WTC11 (cell line): Measurements from ENCODE around the gene SLC24A3. TPM values are rescaled to one million over a fixed set of nuclear protein-coding genes. Genes with fewer than 3 reads are reported as not detected.

Experiments used
- ATAC-seq: fragments of 200-7000 bp; cut with Tn5 transposase; 2 replicates; pipeline ENCODE4 v1.10.0; 2021; ENCODE audit warnings: mild to moderate bottlenecking, moderate library complexity
- CTCF ChIA-PET: fragments of 300-600 bp; sonication (Branson Sonifier 250); formaldehyde crosslinking; loops from one replicate; lab custom pipeline; 2021; ENCODE audit warnings: antibody characterized with exemption; lab: Charles Lee
- POLR2A ChIA-PET: fragments of 350-600 bp; sonication (Branson Sonifier 250); formaldehyde crosslinking; loops from one replicate; lab custom pipeline; 2021; ENCODE audit warnings: antibody characterized with exemption; lab: Charles Lee
- DNase-seq: peaks from one replicate; pipeline ENCODE4 v3.0.0; 2021; ENCODE audit warnings: low spot score
- H3K27ac Mint-ChIP-seq: 2 replicates; pipeline ENCODE4 v1.8.0; 2021; ENCODE audit warnings: mixed read lengths
- H3K27me3 Mint-ChIP-seq: 2 replicates; pipeline ENCODE4 v1.8.0; 2021; ENCODE audit warnings: low read depth, mild to moderate bottlenecking, moderate library complexity, mixed read lengths
- H3K36me3 Mint-ChIP-seq: 2 replicates; pipeline ENCODE4 v1.8.0; 2021; ENCODE audit warnings: mixed read lengths
- H3K4me1 Mint-ChIP-seq: 2 replicates; pipeline ENCODE4 v1.8.0; 2022; ENCODE audit warnings: mixed read lengths
- H3K4me3 Mint-ChIP-seq: 2 replicates; pipeline ENCODE4 v1.8.0; 2021; ENCODE audit warnings: mild to moderate bottlenecking, moderate library complexity, mixed read lengths
- H3K9me3 Mint-ChIP-seq: 2 replicates; pipeline ENCODE4 v1.8.0; 2021; ENCODE audit warnings: mixed read lengths
- CBFB ChIP-seq: sonication (generic); formaldehyde crosslinking; IDR thresholded peaks from 2 replicates; pipeline ENCODE4 v1.8.1; 2022; ENCODE audit warnings: mild to moderate bottlenecking, low read depth, missing genetic modification reagents
- ELF4 ChIP-seq: sonication (generic); formaldehyde crosslinking; IDR thresholded peaks from 2 replicates; pipeline ENCODE4 v1.8.1; 2022; ENCODE audit warnings: low read depth, mild to moderate bottlenecking, moderate library complexity, missing genetic modification reagents
- EMX1 ChIP-seq: fragments of 250-450 bp; sonication (Bioruptor Pico); IDR thresholded peaks from 2 replicates; pipeline ENCODE4 v1.8.0; 2021; ENCODE audit warnings: mild to moderate bottlenecking
- ETV6 ChIP-seq: sonication (generic); formaldehyde crosslinking; IDR thresholded peaks from 2 replicates; pipeline ENCODE4 v1.8.1; 2022; ENCODE audit warnings: mild to moderate bottlenecking, missing genetic modification reagents
- FOXJ3 ChIP-seq: sonication (generic); formaldehyde crosslinking; IDR thresholded peaks from 2 replicates; pipeline ENCODE4 v1.9.0; 2021; ENCODE audit warnings: missing genetic modification reagents, mild to moderate bottlenecking, borderline replicate concordance
- FOXP1 ChIP-seq: sonication (generic); formaldehyde crosslinking; IDR thresholded peaks from 2 replicates; pipeline ENCODE4 v1.8.0; 2022; ENCODE audit warnings: missing genetic modification reagents, mild to moderate bottlenecking, moderate library complexity, borderline replicate concordance
- GABPB1 ChIP-seq: sonication (generic); formaldehyde crosslinking; IDR thresholded peaks from 2 replicates; pipeline ENCODE4 v1.8.1; 2023; ENCODE audit warnings: mild to moderate bottlenecking, missing genetic modification reagents
- GRHL2 ChIP-seq: fragments of 250-450 bp; sonication (Bioruptor Pico); IDR thresholded peaks from 2 replicates; pipeline ENCODE4 v1.8.0; 2022; ENCODE audit warnings: mild to moderate bottlenecking, moderate library complexity; ENCODE audit not compliant: insufficient replicate concordance, severe bottlenecking
- NFYB ChIP-seq: sonication (generic); formaldehyde crosslinking; conservative IDR thresholded peaks from 2 replicates; pipeline ENCODE4 v1.8.0; 2022; ENCODE audit warnings: low read depth, missing genetic modification reagents
- NR1H2 ChIP-seq: sonication (generic); formaldehyde crosslinking; IDR thresholded peaks from 2 replicates; pipeline ENCODE4 v1.9.0; 2021; ENCODE audit warnings: mild to moderate bottlenecking, moderate library complexity, missing genetic modification reagents
- NR2C2 ChIP-seq: sonication (generic); formaldehyde crosslinking; IDR thresholded peaks from 2 replicates; pipeline ENCODE4 v1.8.0; 2022; ENCODE audit warnings: mild to moderate bottlenecking, missing genetic modification reagents
- RELA ChIP-seq: sonication (generic); formaldehyde crosslinking; IDR thresholded peaks from 2 replicates; pipeline ENCODE4 v1.8.1; 2022; ENCODE audit warnings: missing genetic modification reagents, mild to moderate bottlenecking, borderline replicate concordance
- SMAD4 ChIP-seq: sonication (generic); formaldehyde crosslinking; IDR thresholded peaks from 2 replicates; pipeline ENCODE4 v1.8.0; 2022; ENCODE audit warnings: mild to moderate bottlenecking, missing genetic modification reagents
- SP1 ChIP-seq: sonication (generic); formaldehyde crosslinking; conservative IDR thresholded peaks from 2 replicates; pipeline ENCODE4 v1.8.1; 2022; ENCODE audit warnings: missing genetic modification reagents
- ZNF121 ChIP-seq: sonication (generic); formaldehyde crosslinking; IDR thresholded peaks from 2 replicates; pipeline ENCODE4 v1.8.0; 2023; ENCODE audit warnings: missing genetic modification reagents
- ZNF317 ChIP-seq: sonication (generic); formaldehyde crosslinking; IDR thresholded peaks from 2 replicates; pipeline ENCODE4 v1.8.1; 2023; ENCODE audit warnings: low read depth, mild to moderate bottlenecking, moderate library complexity, missing genetic modification reagents, borderline replicate concordance
- ZNF423 ChIP-seq: fragments of 250-450 bp; sonication (Bioruptor Pico); IDR thresholded peaks from 2 replicates; pipeline ENCODE4 v2.1.2; 2022; ENCODE audit warnings: mild to moderate bottlenecking, moderate library complexity
- total RNA-seq: library from RNA; stranded (reverse); gene quantifications from 3 replicates; pipeline ENCODE4 v1.2.3, GENCODE V29; 2021
- TF ChIP-seq, protein P1 (sequence below): sonication (generic); formaldehyde crosslinking; IDR thresholded peaks from 2 replicates; pipeline ENCODE4 v1.8.1; 2023; ENCODE audit warnings: mild to moderate bottlenecking, missing genetic modification reagents
- TF ChIP-seq, protein P2 (sequence below): fragments of 250-450 bp; sonication (Bioruptor Pico); IDR thresholded peaks from 2 replicates; pipeline ENCODE4 v1.9.0; 2021; ENCODE audit warnings: moderate library complexity, mild to moderate bottlenecking, inconsistent platforms, borderline replicate concordance
- TF ChIP-seq, protein P3 (sequence below): sonication (generic); formaldehyde crosslinking; IDR thresholded peaks from 2 replicates; pipeline ENCODE4 v1.8.0; 2022; ENCODE audit warnings: mild to moderate bottlenecking, missing genetic modification reagents
- TF ChIP-seq, protein P4 (sequence below): sonication (generic); formaldehyde crosslinking; IDR thresholded peaks from 2 replicates; pipeline ENCODE4 v1.8.1; 2022; ENCODE audit warnings: missing genetic modification reagents, borderline replicate concordance
- TF ChIP-seq, protein P5 (sequence below): sonication (generic); formaldehyde crosslinking; IDR thresholded peaks from 2 replicates; pipeline ENCODE4 v1.8.0; 2023; ENCODE audit warnings: mild to moderate bottlenecking, missing genetic modification reagents
- TF ChIP-seq, protein P6 (sequence below): fragments of 200-600 bp; IDR thresholded peaks from 2 replicates; pipeline ENCODE4 v1.8.0; 2022; ENCODE audit warnings: antibody characterized with exemption
- TF ChIP-seq, protein P7 (sequence below): sonication (generic); formaldehyde crosslinking; IDR thresholded peaks from 2 replicates; pipeline ENCODE4 v1.8.1; 2022; ENCODE audit warnings: mild to moderate bottlenecking, missing genetic modification reagents, moderate library complexity, borderline replicate concordance
- TF ChIP-seq, protein P8 (sequence below): sonication (generic); formaldehyde crosslinking; IDR thresholded peaks from 2 replicates; pipeline ENCODE4 v1.8.1; 2022; ENCODE audit warnings: low read depth, missing genetic modification reagents, borderline replicate concordance

SLC24A3 gene
- total RNA-seq, 1 experiment from 2014 or later: 5.7 TPM

DNA sequence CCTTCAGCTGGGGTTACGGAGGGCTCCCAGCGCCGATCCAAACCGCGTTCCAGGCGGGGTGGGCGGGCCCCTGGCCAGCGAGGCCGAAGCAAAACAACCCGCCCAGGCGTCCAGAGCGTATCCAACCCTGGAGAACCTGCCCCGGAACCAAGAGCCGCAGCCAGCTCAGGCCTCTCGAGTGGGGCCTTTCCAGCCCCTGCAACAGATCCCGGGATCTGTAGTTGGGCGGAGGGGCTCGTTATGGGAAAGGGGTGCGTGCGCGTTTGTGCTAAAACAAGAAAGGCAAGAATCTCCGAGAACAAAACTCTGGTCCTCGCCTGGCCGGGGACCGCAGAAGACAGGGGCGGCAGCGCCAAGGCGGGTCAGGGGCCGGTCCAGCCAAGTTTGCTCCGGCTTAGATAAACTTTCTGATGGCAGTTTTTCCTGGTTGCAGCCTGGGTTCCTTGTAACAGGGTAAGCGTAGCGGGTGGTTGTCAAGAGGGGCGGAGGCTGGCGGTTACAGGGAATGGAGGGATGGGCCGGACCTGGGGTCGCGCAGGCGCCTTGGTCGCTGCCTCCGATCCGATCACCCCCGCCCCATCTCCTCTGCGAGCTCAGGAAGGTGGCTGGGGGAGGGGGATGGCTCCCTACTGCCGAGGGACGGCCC, 545.2 kb downstream of the SLC24A3 start:
- Mint-ChIP-seq H3K27ac (peak overlapping the region; percentile 72; the same call in 1 of the 2 replicates), H3K4me3 (peak overlapping the region; percentile 92), H3K36me3 (no peaks in the 10 kb centered on the region), H3K9me3 (no peaks in the 10 kb centered on the region), H3K27me3 (peaks cover 59% of the 10 kb centered on the region), H3K4me1 (peaks cover 14% of the 10 kb centered on the region)
- DNase-seq: peak; percentile 94
- ChIA-PET POLR2A (interaction anchor here (1.4 to 1.6 kb wide), 2 partner anchors 16 to 18 kb away, joined by 3 to 5 read pairs; no protein-coding TSS in a partner anchor), CTCF (interaction anchor here (0.6 to 1.6 kb wide), 4 partner anchors 16 to 174 kb away, joined by 3 read pairs; no protein-coding TSS in a partner anchor)
- peak; percentile 89 for ATAC-seq
- TF ChIP-seq SP1 (no peak; the same call in 1 of the 2 replicates), NR2C2 (CRISPR knock-in tag) (no peak), FOXP1 (CRISPR knock-in tag) (0 out of 2 replicates have a peak, but pooled peaks have one; percentile 49), ETV6 (CRISPR knock-in tag) (no peak), NR1H2 (CRISPR knock-in tag) (no peak), GABPB1 (peak; percentile 45; the same call in 1 of the 2 replicates), ELF4 (CRISPR knock-in tag) (no peak), NFYB (CRISPR knock-in tag) (no peak), ZNF423 (no peak), RELA (no peak), ZNF317 (CRISPR knock-in tag) (no peak), GRHL2 (CRISPR knock-in tag) (no peak), FOXJ3 (CRISPR knock-in tag) (no peak), CBFB (no peak), SMAD4 (CRISPR knock-in tag) (no peak), ZNF121 (CRISPR knock-in tag) (no peak), EMX1 (CRISPR knock-in tag) (no peak)
- TF ChIP-seq, protein P1, sequence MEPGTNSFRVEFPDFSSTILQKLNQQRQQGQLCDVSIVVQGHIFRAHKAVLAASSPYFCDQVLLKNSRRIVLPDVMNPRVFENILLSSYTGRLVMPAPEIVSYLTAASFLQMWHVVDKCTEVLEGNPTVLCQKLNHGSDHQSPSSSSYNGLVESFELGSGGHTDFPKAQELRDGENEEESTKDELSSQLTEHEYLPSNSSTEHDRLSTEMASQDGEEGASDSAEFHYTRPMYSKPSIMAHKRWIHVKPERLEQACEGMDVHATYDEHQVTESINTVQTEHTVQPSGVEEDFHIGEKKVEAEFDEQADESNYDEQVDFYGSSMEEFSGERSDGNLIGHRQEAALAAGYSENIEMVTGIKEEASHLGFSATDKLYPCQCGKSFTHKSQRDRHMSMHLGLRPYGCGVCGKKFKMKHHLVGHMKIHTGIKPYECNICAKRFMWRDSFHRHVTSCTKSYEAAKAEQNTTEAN (CRISPR knock-in tag): no peak
- TF ChIP-seq, protein P2, sequence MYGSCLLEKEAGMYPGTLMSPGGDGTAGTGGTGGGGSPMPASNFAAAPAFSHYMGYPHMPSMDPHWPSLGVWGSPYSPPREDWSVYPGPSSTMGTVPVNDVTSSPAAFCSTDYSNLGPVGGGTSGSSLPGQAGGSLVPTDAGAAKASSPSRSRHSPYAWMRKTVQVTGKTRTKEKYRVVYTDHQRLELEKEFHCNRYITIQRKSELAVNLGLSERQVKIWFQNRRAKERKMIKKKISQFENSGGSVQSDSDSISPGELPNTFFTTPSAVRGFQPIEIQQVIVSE: no peak
- TF ChIP-seq, protein P3, sequence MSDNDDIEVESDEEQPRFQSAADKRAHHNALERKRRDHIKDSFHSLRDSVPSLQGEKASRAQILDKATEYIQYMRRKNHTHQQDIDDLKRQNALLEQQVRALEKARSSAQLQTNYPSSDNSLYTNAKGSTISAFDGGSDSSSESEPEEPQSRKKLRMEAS (CRISPR knock-in tag): 0 out of 2 replicates have a peak, but pooled peaks have one; percentile 26
- TF ChIP-seq, protein P4, sequence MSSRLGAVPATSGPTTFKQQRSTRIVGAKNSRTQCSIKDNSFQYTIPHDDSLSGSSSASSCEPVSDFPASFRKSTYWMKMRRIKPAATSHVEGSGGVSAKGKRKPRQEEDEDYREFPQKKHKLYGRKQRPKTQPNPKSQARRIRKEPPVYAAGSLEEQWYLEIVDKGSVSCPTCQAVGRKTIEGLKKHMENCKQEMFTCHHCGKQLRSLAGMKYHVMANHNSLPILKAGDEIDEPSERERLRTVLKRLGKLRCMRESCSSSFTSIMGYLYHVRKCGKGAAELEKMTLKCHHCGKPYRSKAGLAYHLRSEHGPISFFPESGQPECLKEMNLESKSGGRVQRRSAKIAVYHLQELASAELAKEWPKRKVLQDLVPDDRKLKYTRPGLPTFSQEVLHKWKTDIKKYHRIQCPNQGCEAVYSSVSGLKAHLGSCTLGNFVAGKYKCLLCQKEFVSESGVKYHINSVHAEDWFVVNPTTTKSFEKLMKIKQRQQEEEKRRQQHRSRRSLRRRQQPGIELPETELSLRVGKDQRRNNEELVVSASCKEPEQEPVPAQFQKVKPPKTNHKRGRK: no peak
- TF ChIP-seq, protein P5, sequence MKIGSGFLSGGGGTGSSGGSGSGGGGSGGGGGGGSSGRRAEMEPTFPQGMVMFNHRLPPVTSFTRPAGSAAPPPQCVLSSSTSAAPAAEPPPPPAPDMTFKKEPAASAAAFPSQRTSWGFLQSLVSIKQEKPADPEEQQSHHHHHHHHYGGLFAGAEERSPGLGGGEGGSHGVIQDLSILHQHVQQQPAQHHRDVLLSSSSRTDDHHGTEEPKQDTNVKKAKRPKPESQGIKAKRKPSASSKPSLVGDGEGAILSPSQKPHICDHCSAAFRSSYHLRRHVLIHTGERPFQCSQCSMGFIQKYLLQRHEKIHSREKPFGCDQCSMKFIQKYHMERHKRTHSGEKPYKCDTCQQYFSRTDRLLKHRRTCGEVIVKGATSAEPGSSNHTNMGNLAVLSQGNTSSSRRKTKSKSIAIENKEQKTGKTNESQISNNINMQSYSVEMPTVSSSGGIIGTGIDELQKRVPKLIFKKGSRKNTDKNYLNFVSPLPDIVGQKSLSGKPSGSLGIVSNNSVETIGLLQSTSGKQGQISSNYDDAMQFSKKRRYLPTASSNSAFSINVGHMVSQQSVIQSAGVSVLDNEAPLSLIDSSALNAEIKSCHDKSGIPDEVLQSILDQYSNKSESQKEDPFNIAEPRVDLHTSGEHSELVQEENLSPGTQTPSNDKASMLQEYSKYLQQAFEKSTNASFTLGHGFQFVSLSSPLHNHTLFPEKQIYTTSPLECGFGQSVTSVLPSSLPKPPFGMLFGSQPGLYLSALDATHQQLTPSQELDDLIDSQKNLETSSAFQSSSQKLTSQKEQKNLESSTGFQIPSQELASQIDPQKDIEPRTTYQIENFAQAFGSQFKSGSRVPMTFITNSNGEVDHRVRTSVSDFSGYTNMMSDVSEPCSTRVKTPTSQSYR: no peak
- TF ChIP-seq, protein P6, sequence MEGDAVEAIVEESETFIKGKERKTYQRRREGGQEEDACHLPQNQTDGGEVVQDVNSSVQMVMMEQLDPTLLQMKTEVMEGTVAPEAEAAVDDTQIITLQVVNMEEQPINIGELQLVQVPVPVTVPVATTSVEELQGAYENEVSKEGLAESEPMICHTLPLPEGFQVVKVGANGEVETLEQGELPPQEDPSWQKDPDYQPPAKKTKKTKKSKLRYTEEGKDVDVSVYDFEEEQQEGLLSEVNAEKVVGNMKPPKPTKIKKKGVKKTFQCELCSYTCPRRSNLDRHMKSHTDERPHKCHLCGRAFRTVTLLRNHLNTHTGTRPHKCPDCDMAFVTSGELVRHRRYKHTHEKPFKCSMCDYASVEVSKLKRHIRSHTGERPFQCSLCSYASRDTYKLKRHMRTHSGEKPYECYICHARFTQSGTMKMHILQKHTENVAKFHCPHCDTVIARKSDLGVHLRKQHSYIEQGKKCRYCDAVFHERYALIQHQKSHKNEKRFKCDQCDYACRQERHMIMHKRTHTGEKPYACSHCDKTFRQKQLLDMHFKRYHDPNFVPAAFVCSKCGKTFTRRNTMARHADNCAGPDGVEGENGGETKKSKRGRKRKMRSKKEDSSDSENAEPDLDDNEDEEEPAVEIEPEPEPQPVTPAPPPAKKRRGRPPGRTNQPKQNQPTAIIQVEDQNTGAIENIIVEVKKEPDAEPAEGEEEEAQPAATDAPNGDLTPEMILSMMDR: no peak
- TF ChIP-seq, protein P7, sequence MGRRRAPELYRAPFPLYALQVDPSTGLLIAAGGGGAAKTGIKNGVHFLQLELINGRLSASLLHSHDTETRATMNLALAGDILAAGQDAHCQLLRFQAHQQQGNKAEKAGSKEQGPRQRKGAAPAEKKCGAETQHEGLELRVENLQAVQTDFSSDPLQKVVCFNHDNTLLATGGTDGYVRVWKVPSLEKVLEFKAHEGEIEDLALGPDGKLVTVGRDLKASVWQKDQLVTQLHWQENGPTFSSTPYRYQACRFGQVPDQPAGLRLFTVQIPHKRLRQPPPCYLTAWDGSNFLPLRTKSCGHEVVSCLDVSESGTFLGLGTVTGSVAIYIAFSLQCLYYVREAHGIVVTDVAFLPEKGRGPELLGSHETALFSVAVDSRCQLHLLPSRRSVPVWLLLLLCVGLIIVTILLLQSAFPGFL: no peak
- TF ChIP-seq, protein P8, sequence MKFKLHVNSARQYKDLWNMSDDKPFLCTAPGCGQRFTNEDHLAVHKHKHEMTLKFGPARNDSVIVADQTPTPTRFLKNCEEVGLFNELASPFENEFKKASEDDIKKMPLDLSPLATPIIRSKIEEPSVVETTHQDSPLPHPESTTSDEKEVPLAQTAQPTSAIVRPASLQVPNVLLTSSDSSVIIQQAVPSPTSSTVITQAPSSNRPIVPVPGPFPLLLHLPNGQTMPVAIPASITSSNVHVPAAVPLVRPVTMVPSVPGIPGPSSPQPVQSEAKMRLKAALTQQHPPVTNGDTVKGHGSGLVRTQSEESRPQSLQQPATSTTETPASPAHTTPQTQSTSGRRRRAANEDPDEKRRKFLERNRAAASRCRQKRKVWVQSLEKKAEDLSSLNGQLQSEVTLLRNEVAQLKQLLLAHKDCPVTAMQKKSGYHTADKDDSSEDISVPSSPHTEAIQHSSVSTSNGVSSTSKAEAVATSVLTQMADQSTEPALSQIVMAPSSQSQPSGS (CRISPR knock-in tag): no peak
